Measurements from ENCODE around the gene RBM44. TPM values are rescaled to one million over a fixed set of nuclear protein-coding genes. Genes with fewer than 3 reads are reported as not detected.
"Not testable (repeated sequence)": the region's sequence is repeated elsewhere in the genome, so short reads cannot be mapped to it uniquely, and the experiment has no call there.

The RBM44 gene
- total RNA-seq, 1 experiment from 2014 or later, result 0.95 TPM

DNA sequence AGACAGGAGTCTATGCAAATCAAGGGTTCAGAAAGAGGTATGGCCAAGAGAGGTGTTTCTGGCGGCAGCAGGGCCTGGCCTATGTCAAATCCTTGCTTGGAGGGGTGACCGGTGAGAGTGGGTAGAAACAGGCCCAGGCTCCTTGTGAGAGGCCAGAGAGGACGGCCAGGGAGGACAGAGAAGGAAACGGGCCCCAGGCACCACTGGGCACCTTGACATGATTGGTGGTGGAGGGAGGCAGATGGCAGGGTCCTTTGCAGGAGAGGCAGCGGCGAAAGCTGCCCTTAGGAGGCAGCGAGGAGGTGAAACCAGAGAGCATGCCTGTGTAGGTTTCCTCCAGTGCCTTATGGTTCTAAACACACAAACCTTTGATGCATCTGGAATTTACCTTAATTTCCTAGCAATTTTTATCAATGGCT lies 67.1 kb downstream of the RBM44 start:
- Histone ChIP-seq H3K36me3 (ENCODE audit: insufficient read depth, low read length, poor library complexity, severe bottlenecking) (no peaks in the 10 kb centered on the region), H3K27ac (ENCODE audit: low read depth, low read length, poor library complexity, severe bottlenecking) (no peak overlapping the region), H3K4me1 (ENCODE audit: insufficient read depth, low read length, poor library complexity, severe bottlenecking) (peaks cover 4% of the 10 kb centered on the region), H3K9me3 (ENCODE audit: low read depth, low read length, poor library complexity, severe bottlenecking) (no peaks in the 10 kb centered on the region), H3K4me3 (ENCODE audit: low read depth, low read length, poor library complexity, severe bottlenecking) (no peak overlapping the region), H3K27me3 (replicated peaks; ENCODE audit: insufficient read depth, low read depth, low read length, poor library complexity) (no peaks in the 10 kb centered on the region)
- TF ChIP-seq EZH2 (IDR thresholded peaks at IDR 0.05; ENCODE audit: borderline replicate concordance, low read depth, low read length, poor library complexity, severe bottlenecking), result no peak
- TF ChIP-seq, protein P1, sequence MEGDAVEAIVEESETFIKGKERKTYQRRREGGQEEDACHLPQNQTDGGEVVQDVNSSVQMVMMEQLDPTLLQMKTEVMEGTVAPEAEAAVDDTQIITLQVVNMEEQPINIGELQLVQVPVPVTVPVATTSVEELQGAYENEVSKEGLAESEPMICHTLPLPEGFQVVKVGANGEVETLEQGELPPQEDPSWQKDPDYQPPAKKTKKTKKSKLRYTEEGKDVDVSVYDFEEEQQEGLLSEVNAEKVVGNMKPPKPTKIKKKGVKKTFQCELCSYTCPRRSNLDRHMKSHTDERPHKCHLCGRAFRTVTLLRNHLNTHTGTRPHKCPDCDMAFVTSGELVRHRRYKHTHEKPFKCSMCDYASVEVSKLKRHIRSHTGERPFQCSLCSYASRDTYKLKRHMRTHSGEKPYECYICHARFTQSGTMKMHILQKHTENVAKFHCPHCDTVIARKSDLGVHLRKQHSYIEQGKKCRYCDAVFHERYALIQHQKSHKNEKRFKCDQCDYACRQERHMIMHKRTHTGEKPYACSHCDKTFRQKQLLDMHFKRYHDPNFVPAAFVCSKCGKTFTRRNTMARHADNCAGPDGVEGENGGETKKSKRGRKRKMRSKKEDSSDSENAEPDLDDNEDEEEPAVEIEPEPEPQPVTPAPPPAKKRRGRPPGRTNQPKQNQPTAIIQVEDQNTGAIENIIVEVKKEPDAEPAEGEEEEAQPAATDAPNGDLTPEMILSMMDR (conservative IDR thresholded peaks at IDR 0.05; ENCODE audit: low read depth, low read length), result 0 out of 2 replicates have a peak, but pooled peaks have one; percentile 17
- ChIA-PET POLR2A (ENCODE audit: low non-redundant PET) (no interaction called here), CTCF (no interaction called here)
- intact Hi-C loops (cut with micrococcal nuclease; ENCODE audit: unreplicated experiment), result no loop called here
- no TSS peak for BruUV-seq (replicated peaks)
- DNase-seq (ENCODE audit: low spot score), result no peak

- intact Hi-C loops (cut with micrococcal nuclease; ENCODE audit: unreplicated experiment), result no loop called here
- BruUV-seq (replicated peaks), result no TSS peak
- H3K36me3 ChIP-seq (ENCODE audit: insufficient read depth, low read length, poor library complexity, severe bottlenecking), result no peaks in the 10 kb centered on the region
- H3K4me1 ChIP-seq (ENCODE audit: insufficient read depth, low read length, poor library complexity, severe bottlenecking), result peaks cover 4% of the 10 kb centered on the region
- no peak for DNase-seq (ENCODE audit: low spot score)
- H3K9me3 ChIP-seq (ENCODE audit: low read depth, low read length, poor library complexity, severe bottlenecking), result no peaks in the 10 kb centered on the region
- H3K27ac ChIP-seq (ENCODE audit: low read depth, low read length, poor library complexity, severe bottlenecking), result no peak overlapping the region
- CTCF ChIA-PET, result interaction anchor here (0.6 to 0.7 kb wide), 2 partner anchors 89 to 397 kb away, joined by 3 read pairs; no protein-coding TSS in a partner anchor
- POLR2A ChIA-PET (ENCODE audit: low non-redundant PET), result no interaction called here
- no peaks in the 10 kb centered on the region for H3K27me3 ChIP-seq (replicated peaks; ENCODE audit: insufficient read depth, low read depth, low read length, poor library complexity)
- TF ChIP-seq, protein P1 (conservative IDR thresholded peaks at IDR 0.05; ENCODE audit: low read depth, low read length), result no peak
- no peak for TF ChIP-seq EZH2 (IDR thresholded peaks at IDR 0.05; ENCODE audit: borderline replicate concordance, low read depth, low read length, poor library complexity, severe bottlenecking)
- H3K4me3 ChIP-seq (ENCODE audit: low read depth, low read length, poor library complexity, severe bottlenecking), result no peak overlapping the region
Measured at GRCh38 chr2:237866101-237866621, 67.6 kb downstream of the RBM44 start.

GRCh38 chr2:237867465-237867864 lies 68.9 kb downstream of the RBM44 start:
- Histone ChIP-seq H3K4me1 (ENCODE audit: insufficient read depth, low read length, poor library complexity, severe bottlenecking) (peaks cover 4% of the 10 kb centered on the region), H3K9me3 (ENCODE audit: low read depth, low read length, poor library complexity, severe bottlenecking) (no peaks in the 10 kb centered on the region), H3K27ac (ENCODE audit: low read depth, low read length, poor library complexity, severe bottlenecking) (no peak overlapping the region), H3K36me3 (ENCODE audit: insufficient read depth, low read length, poor library complexity, severe bottlenecking) (no peaks in the 10 kb centered on the region), H3K27me3 (replicated peaks; ENCODE audit: insufficient read depth, low read depth, low read length, poor library complexity) (no peaks in the 10 kb centered on the region), H3K4me3 (ENCODE audit: low read depth, low read length, poor library complexity, severe bottlenecking) (no peak overlapping the region)
- no TSS peak for BruUV-seq (replicated peaks)
- intact Hi-C loops (cut with micrococcal nuclease; ENCODE audit: unreplicated experiment), result no loop called here
- CTCF ChIA-PET, result no interaction called here
- POLR2A ChIA-PET (ENCODE audit: low non-redundant PET), result no interaction called here
- TF ChIP-seq, protein P1 (conservative IDR thresholded peaks at IDR 0.05; ENCODE audit: low read depth, low read length), result no peak
- TF ChIP-seq EZH2 (IDR thresholded peaks at IDR 0.05; ENCODE audit: borderline replicate concordance, low read depth, low read length, poor library complexity, severe bottlenecking), result no peak
- DNase-seq (ENCODE audit: low spot score), result no peak

- DNase-seq (ENCODE audit: low spot score); POLR2A ChIA-PET (ENCODE audit: low non-redundant PET); H3K27ac ChIP-seq (ENCODE audit: low read depth, low read length, poor library complexity, severe bottlenecking); H3K9me3 ChIP-seq (ENCODE audit: low read depth, low read length, poor library complexity, severe bottlenecking); H3K4me1 ChIP-seq (ENCODE audit: insufficient read depth, low read length, poor library complexity, severe bottlenecking); intact Hi-C loops (cut with micrococcal nuclease; ENCODE audit: unreplicated experiment); H3K4me3 ChIP-seq (ENCODE audit: low read depth, low read length, poor library complexity, severe bottlenecking); H3K27me3 ChIP-seq (replicated peaks; ENCODE audit: insufficient read depth, low read depth, low read length, poor library complexity); BruUV-seq (replicated peaks); H3K36me3 ChIP-seq (ENCODE audit: insufficient read depth, low read length, poor library complexity, severe bottlenecking): not testable (repeated sequence)
- CTCF ChIA-PET, result interaction anchor here (0.7 kb wide), 1 partner anchor 97 kb away, joined by 4 read pairs; no protein-coding TSS in a partner anchor
Measured at GRCh38 chr2:237868074-237868473, 69.5 kb downstream of the RBM44 start.
